Body of pancreas (tissue), 4 donors: ENCODE measurements around the gene FRAS1. TPM values are rescaled to one million over a fixed set of nuclear protein-coding genes. Genes with fewer than 3 reads are reported as not detected.

Experiments
- ATAC-seq: fragments of 150-250 bp; one replicate; pipeline ENCODE4 v1.9.1; 2016
- DNase-seq, 4 donors: peaks; one replicate each; pipeline ENCODE4 v3.0.0-alpha.2; 2019
- H3K27ac ChIP-seq, 4 donors: fragments of 200-600 bp; sonication (generic); 1 replicate in 3 of 4; 2 replicates in 1 of 4; pipeline versions ENCODE4 v1.5.1 to v1.6.1; 2016 to 2019; ENCODE audit warnings: mild to moderate bottlenecking in 1 of 4, mixed read lengths in 1 of 4, moderate library complexity in 1 of 4
- H3K27me3 ChIP-seq, 2 donors: fragments of 200-600 bp; sonication (generic); one replicate each; pipeline ENCODE4 v1.6.0; 2016; ENCODE audit warnings: mild to moderate bottlenecking in 1 of 2
- H3K36me3 ChIP-seq, 2 donors: fragments of 200-600 bp; sonication (generic); replicated peaks in 1 of 2; 2 replicates each; pipeline ENCODE4 v1.5.1; 2016; ENCODE audit warnings: low read depth in 2 of 2; ENCODE audit not compliant: insufficient read depth in 1 of 2
- H3K4me1 ChIP-seq: fragments of 200-600 bp; sonication (generic); one replicate; pipeline ENCODE4 v1.6.0; 2016
- H3K4me3 ChIP-seq, 2 donors: fragments of 200-600 bp; sonication (generic); 1 replicate in 1 of 2; 2 replicates in 1 of 2; pipeline ENCODE4 v1.5.1; 2016 to 2019
- H3K9me3 ChIP-seq, 3 donors: fragments of 200-600 bp; sonication (generic); 1 replicate in 2 of 3; 2 replicates in 1 of 3; pipeline ENCODE4 v1.5.1; 2016
- CTCF ChIP-seq, 7 experiments: fragments of 450-650 bp in 4 of 7; fragments of 200-600 bp in 3 of 7; sonication (generic) in 3 of 7; IDR thresholded peaks; one replicate each; pipeline ENCODE4 v1.5.1; 2016 to 2019; ENCODE audit warnings: antibody characterized with exemption in 7 of 7
- POLR2A ChIP-seq, 3 donors: fragments of 450-650 bp; IDR thresholded peaks; one replicate each; pipeline ENCODE4 v1.6.1; 2016; ENCODE audit warnings: antibody characterized with exemption in 3 of 3, mild to moderate bottlenecking in 2 of 3
- WGBS, 2 donors: methylation state at CpG; one replicate each; pipeline ENCODE4 v1.1.5; 2017; 5-methylcytosine and 5-hydroxymethylcytosine counted together
- intact Hi-C: fragments of 100-400 bp; cut with DNase I; formaldehyde crosslinking; loops from one replicate; pipeline ENCODE4 v1.15.1; 2023
- total RNA-seq, 2 donors: library from RNA; depleted of rRNA; stranded (reverse); fragments of >200 nt; gene quantifications; one replicate each; pipeline ENCODE4 v1.1.0, GENCODE V29; 2016

FRAS1 gene
- total RNA-seq, 2 donors from 2014 or later: 22.6 to 24.4 TPM

DNA sequence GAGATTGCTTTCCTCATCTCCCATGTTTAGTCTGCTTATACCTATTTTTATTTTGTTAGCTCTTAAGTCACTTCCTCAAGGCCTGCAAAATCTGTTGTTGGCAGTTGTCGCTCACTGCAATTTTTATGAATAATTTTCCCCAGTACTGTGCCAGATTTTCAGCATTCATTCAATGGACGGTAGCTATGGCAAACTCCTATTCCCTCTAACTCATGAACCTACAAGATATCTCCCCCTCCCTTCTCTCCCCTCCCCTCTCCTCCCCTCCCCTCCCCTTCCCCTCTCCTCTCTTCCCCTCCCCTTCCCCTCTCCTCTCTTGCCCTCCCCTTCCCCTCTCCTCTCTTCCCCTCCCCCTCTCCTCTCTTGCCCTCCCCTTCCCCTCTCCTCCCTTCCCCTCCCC lies 160.4 kb downstream of the FRAS1 start:
- DNase-seq (no peak), ATAC-seq (no peak)
- Histone ChIP-seq H3K9me3 (no peaks in the 10 kb centered on the region), H3K36me3 (no peaks in the 10 kb centered on the region), H3K4me3 (no peak overlapping the region), H3K4me1 (no peaks in the 10 kb centered on the region), H3K27me3 (no peaks in the 10 kb centered on the region), H3K27ac (no peak overlapping the region)
- intact Hi-C loops: no loop called here
- TF ChIP-seq POLR2A (IDR thresholded peaks at IDR 0.05) (no peak), CTCF (IDR thresholded peaks at IDR 0.05) (no peak)
- WGBS, 2 donors: 95 to 96% methylated on average over 2 of the region's 2 CpGs

DNA sequence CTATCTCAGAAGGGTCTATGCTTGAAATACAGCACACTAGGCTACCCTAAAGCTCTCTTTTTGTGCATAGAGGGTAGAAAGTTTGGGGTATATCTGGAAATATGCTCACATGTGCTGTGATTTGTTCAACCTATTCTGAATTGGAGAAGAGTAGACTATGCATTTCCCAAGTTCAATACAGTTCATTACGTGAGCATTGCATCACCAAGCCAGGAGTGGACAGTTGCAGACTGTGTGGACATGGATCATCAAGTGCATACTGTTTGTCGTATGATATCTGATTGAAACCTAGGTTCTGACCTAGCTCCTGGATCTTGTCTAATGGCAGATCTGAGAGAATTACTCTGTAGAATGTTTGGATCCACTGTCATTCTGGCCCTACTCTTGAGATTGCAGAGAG lies 161.1 kb downstream of the FRAS1 start:
- no peaks in the 10 kb centered on the region for H3K9me3 ChIP-seq
- TF ChIP-seq POLR2A (IDR thresholded peaks at IDR 0.05): no peak
- TF ChIP-seq CTCF (IDR thresholded peaks at IDR 0.05): no peak
- H3K27ac ChIP-seq: no peak overlapping the region
- no peaks in the 10 kb centered on the region for H3K4me1 ChIP-seq
- intact Hi-C loops: no loop called here
- no peak overlapping the region for H3K4me3 ChIP-seq
- H3K36me3 ChIP-seq: no peaks in the 10 kb centered on the region
- WGBS, 2 donors: 83 to 88% methylated on average over 2 of the region's 2 CpGs
- DNase-seq (no peak), ATAC-seq (no peak)
- H3K27me3 ChIP-seq: no peaks in the 10 kb centered on the region

GRCh38 chr4:78219825-78220224 lies 162.7 kb downstream of the FRAS1 start:
- H3K27me3 ChIP-seq: no peaks in the 10 kb centered on the region
- H3K4me3 ChIP-seq: no peak overlapping the region
- no peaks in the 10 kb centered on the region for H3K4me1 ChIP-seq
- 52 to 61% methylated on average over 2 of the region's 2 CpGs for WGBS, 2 donors
- DNase-seq (no peak), ATAC-seq (no peak)
- no peak for TF ChIP-seq CTCF (IDR thresholded peaks at IDR 0.05)
- no peak for TF ChIP-seq POLR2A (IDR thresholded peaks at IDR 0.05)
- H3K9me3 ChIP-seq: no peaks in the 10 kb centered on the region
- no peaks in the 10 kb centered on the region for H3K36me3 ChIP-seq
- intact Hi-C loops: no loop called here
- H3K27ac ChIP-seq: no peak overlapping the region

DNA sequence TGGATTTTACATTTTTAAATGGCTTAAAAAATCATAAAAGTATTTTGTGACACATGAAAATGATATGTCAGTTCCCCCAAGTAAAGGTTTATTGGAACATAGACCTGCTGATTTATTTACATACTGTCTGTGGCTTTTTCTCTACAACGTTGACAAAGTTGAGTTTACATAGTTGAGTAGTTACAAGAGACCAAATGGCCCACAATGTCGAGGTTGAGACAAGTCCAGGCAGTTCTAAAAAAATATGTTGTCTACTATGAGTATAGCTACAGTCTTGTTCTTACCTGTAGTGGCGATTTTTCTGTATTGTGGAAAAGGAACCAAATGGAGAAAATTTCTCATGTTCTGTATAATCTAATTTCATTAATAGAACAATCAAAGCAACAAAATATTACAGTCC lies 163.2 kb downstream of the FRAS1 start:
- ATAC-seq (no peak), DNase-seq (no peak)
- Histone ChIP-seq H3K27me3 (no peaks in the 10 kb centered on the region), H3K27ac (no peak overlapping the region), H3K9me3 (no peaks in the 10 kb centered on the region), H3K4me1 (no peaks in the 10 kb centered on the region), H3K36me3 (no peaks in the 10 kb centered on the region), H3K4me3 (no peak overlapping the region)
- WGBS, 2 donors: 40 to 44% methylated on average over 3 of the region's 3 CpGs
- TF ChIP-seq CTCF (IDR thresholded peaks at IDR 0.05) (no peak), POLR2A (IDR thresholded peaks at IDR 0.05) (no peak)
- intact Hi-C loops: no loop called here

DNA sequence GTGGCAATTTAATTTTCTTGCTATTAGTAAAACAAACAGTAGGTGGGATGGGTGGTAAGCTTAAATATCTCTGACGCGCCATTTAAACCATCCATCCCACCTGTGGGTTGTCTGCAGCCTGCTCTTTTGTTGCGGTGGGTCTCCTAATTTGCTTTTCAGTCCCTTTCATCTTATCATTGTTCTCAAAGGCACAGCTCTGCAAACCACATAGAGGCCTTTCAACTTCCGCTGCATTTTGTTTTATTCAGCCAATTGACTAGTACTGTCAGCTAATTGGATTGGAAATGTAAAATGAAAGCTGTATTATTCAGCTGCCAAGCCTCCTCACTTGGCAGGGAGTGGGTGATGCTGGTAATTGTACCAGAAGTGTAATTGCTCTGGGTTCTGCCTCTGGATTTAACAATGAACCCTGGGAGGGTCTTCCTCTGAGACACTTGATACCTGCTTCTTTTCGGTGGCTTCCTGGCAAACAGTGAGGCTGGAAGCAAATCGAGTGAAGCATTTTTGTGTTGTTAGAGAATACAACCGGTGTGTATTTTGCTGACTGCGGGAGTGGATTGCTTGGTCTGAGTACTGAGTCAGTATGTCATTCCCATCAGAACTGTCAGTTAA lies 165.6 kb downstream of the FRAS1 start:
- Histone ChIP-seq H3K4me1 (no peaks in the 10 kb centered on the region), H3K4me3 (no peak overlapping the region), H3K9me3 (no peaks in the 10 kb centered on the region), H3K27me3 (no peaks in the 10 kb centered on the region), H3K27ac (no peak overlapping the region), H3K36me3 (no peaks in the 10 kb centered on the region)
- TF ChIP-seq CTCF (IDR thresholded peaks at IDR 0.05) (no peak), POLR2A (IDR thresholded peaks at IDR 0.05) (no peak)
- ATAC-seq: no peak
- no peak for DNase-seq
- 65 to 66% methylated on average over 8 of the region's 8 CpGs for WGBS, 2 donors
- intact Hi-C loops: no loop called here
